A549 (cell line): ENCODE data around the gene ARPC5L. TPM values are rescaled to one million over a fixed set of nuclear protein-coding genes. Genes with fewer than 3 reads are reported as not detected.
A peak's percentile ranks its signal among the peaks of the same experiment; 100 is the strongest.

ENCODE experiments used
- ATAC-seq, 2 experiments: fragments of 200-7000 bp in 1 of 2; fragments of >200 bp in 1 of 2; cut with Nextera tagmentation in 1 of 2; cut with Tn5 transposase in 1 of 2; 3 replicates each; pipeline versions ENCODE4 v1.8.0 to v1.9.1; 2018 to 2020; ENCODE audit warnings: mild to moderate bottlenecking in 1 of 2, moderate library complexity in 1 of 2
- CTCF ChIA-PET: fragments of 300-600 bp; sonication (Branson Sonifier 250); formaldehyde crosslinking; extraction: SDS; loops from one replicate; lab custom pipeline; 2021; ENCODE audit warnings: antibody characterized with exemption, inconsistent platforms; lab: Yijun Ruan, JAX
- POLR2A ChIA-PET: fragments of 350-600 bp; formaldehyde crosslinking; extraction: SDS; loops from one replicate; lab custom pipeline; 2021; ENCODE audit warnings: antibody characterized with exemption, inconsistent platforms; lab: Yijun Ruan, JAX
- DNase-seq, 2 experiments: peaks; one replicate each; pipeline versions ENCODE4 v3.0.0 to v3.0.0-alpha.2; 2011 to 2016; ENCODE audit warnings: low read depth in 1 of 2, low spot score in 1 of 2
- FAIRE-seq: peaks from 2 replicates; lab custom pipeline; 2011; peaks lifted over from hg19 to GRCh38; lab: Jason Lieb, UNC
- H3K27ac ChIP-seq, 2 experiments: fragments of >200 bp; sonication (Bioruptor Twin); formaldehyde crosslinking; 3 replicates each; pipeline ENCODE4 v1.5.1; 2016 to 2017
- H3K4me1 ChIP-seq: fragments of >200 bp; sonication (Bioruptor Twin); formaldehyde crosslinking; 3 replicates; pipeline ENCODE4 v1.6.1; 2016
- H3K4me2 ChIP-seq: fragments of >200 bp; sonication (Bioruptor Twin); formaldehyde crosslinking; 3 replicates; pipeline ENCODE4 v1.6.1; 2016
- H3K4me3 ChIP-seq: fragments of >200 bp; sonication (Bioruptor Twin); formaldehyde crosslinking; 3 replicates; pipeline ENCODE4 v1.5.1; 2016
- H3K9me3 ChIP-seq: fragments of >200 bp; sonication (Bioruptor Twin); formaldehyde crosslinking; 3 replicates; pipeline ENCODE4 v1.6.1; 2016
- ATOH8 ChIP-seq: fragments of 250-450 bp; sonication (Bioruptor Pico); IDR thresholded peaks from 2 replicates; pipeline ENCODE4 v1.5.0; 2020; ENCODE audit warnings: low read depth, mild to moderate bottlenecking, moderate library complexity
- BHLHE40 ChIP-seq: IDR thresholded peaks from 2 replicates; pipeline ENCODE4 v1.6.1; 2012; ENCODE audit warnings: low read depth, low read length, inconsistent platforms
- CBX2 ChIP-seq: fragments of 200-600 bp; sonication (generic); IDR thresholded peaks from 2 replicates; pipeline ENCODE4 v1.6.1; 2016; ENCODE audit warnings: low read depth, mild to moderate bottlenecking, borderline replicate concordance
- CBX8 ChIP-seq: fragments of 200-600 bp; sonication (generic); IDR thresholded peaks from 2 replicates; pipeline ENCODE4 v1.6.1; 2016
- CEBPB ChIP-seq, 2 experiments: fragments of >200 bp in 1 of 2; sonication (Bioruptor Twin) in 1 of 2; formaldehyde crosslinking in 1 of 2; IDR thresholded peaks; 2 replicates each; pipeline ENCODE4 v1.6.1; 2012 to 2016
- CHD2 ChIP-seq: fragments of 150-350 bp; IDR thresholded peaks from 2 replicates; pipeline ENCODE4 v1.6.1; 2014; ENCODE audit warnings: low read length; ENCODE audit not compliant: partially characterized antibody
- CHD4 ChIP-seq: fragments of 200-600 bp; sonication (generic); IDR thresholded peaks from 2 replicates; pipeline ENCODE4 v1.6.1; 2016; ENCODE audit warnings: antibody characterized with exemption, mild to moderate bottlenecking, borderline replicate concordance
- EHF ChIP-seq: fragments of 250-450 bp; sonication (Bioruptor Pico); IDR thresholded peaks from 2 replicates; pipeline ENCODE4 v1.5.0; 2020; ENCODE audit warnings: mild to moderate bottlenecking
- EHMT2 ChIP-seq: fragments of 200-600 bp; sonication (generic); IDR thresholded peaks from 2 replicates; pipeline ENCODE4 v1.6.1; 2016; ENCODE audit warnings: antibody characterized with exemption, low read depth, mild to moderate bottlenecking, moderate library complexity
- FOXS1 ChIP-seq: fragments of 250-450 bp; sonication (Bioruptor Pico); IDR thresholded peaks from 2 replicates; pipeline ENCODE4 v1.5.0; 2020; ENCODE audit warnings: mild to moderate bottlenecking, moderate library complexity
- GATA3 ChIP-seq: IDR thresholded peaks from 2 replicates; pipeline ENCODE4 v1.6.1; 2012; ENCODE audit warnings: borderline replicate concordance
- HDAC2 ChIP-seq: fragments of 200-600 bp; sonication (generic); IDR thresholded peaks from 2 replicates; pipeline ENCODE4 v1.6.1; 2016
- HEYL ChIP-seq: fragments of 250-450 bp; sonication (Bioruptor Pico); IDR thresholded peaks from 2 replicates; pipeline ENCODE4 v1.8.0; 2021; ENCODE audit warnings: mild to moderate bottlenecking, moderate library complexity
- HOXA7 ChIP-seq: fragments of 250-450 bp; sonication (Bioruptor Pico); IDR thresholded peaks from 2 replicates; pipeline ENCODE4 v1.5.0; 2020; ENCODE audit warnings: mild to moderate bottlenecking, moderate library complexity
- HOXB13 ChIP-seq: fragments of 250-450 bp; sonication (Bioruptor Pico); IDR thresholded peaks from 2 replicates; pipeline ENCODE4 v1.5.0; 2020; ENCODE audit warnings: low read depth, mild to moderate bottlenecking, moderate library complexity
- JUN ChIP-seq, 2 experiments: fragments of >200 bp; sonication (Bioruptor Twin); formaldehyde crosslinking; IDR thresholded peaks; 2 replicates in 1 of 2; 3 replicates in 1 of 2; pipeline ENCODE4 v1.6.1; 2016 to 2017
- JUNB ChIP-seq: fragments of >200 bp; sonication (Bioruptor Twin); formaldehyde crosslinking; IDR thresholded peaks from 2 replicates; pipeline ENCODE4 v1.6.1; 2016
- MAX ChIP-seq: IDR thresholded peaks from 2 replicates; pipeline ENCODE4 v1.6.1; 2012
- NR3C1 ChIP-seq: fragments of >200 bp; sonication (Bioruptor Twin); formaldehyde crosslinking; IDR thresholded peaks from 3 replicates; pipeline ENCODE4 v1.6.1; 2017
- PBX3 ChIP-seq: IDR thresholded peaks from 2 replicates; pipeline ENCODE4 v1.6.1; 2012
- POLR2A ChIP-seq: IDR thresholded peaks from 2 replicates; pipeline ENCODE4 v1.6.1; 2012; ENCODE audit warnings: mild to moderate bottlenecking, low read length
- POLR2AphosphoS2 ChIP-seq: conservative IDR thresholded peaks from 2 replicates; pipeline ENCODE4 v1.6.1; 2012; ENCODE audit warnings: low read length, improper control_type of control experiment, inconsistent platforms
- RARB ChIP-seq: fragments of 250-450 bp; sonication (Bioruptor Pico); IDR thresholded peaks from 2 replicates; pipeline ENCODE4 v1.8.0; 2021; ENCODE audit warnings: mild to moderate bottlenecking, moderate library complexity
- RFX5 ChIP-seq: fragments of 450-650 bp; IDR thresholded peaks from 2 replicates; pipeline ENCODE4 v1.7.1; 2014; ENCODE audit warnings: antibody characterized with exemption, mild to moderate bottlenecking, moderate library complexity
- SMC3 ChIP-seq: fragments of >200 bp; sonication (Bioruptor Twin); formaldehyde crosslinking; IDR thresholded peaks from 3 replicates; pipeline ENCODE4 v1.6.1; 2018; ENCODE audit warnings: inconsistent platforms
- SREBF2 ChIP-seq: fragments of 450-650 bp; IDR thresholded peaks from 2 replicates; pipeline ENCODE4 v1.6.1; 2014; ENCODE audit warnings: mild to moderate bottlenecking, moderate library complexity
- USF2 ChIP-seq: fragments of 450-650 bp; IDR thresholded peaks from 2 replicates; pipeline ENCODE4 v1.6.1; 2014; ENCODE audit warnings: antibody characterized with exemption
- ZFP36 ChIP-seq: fragments of 450-650 bp; IDR thresholded peaks from 2 replicates; pipeline ENCODE4 v1.6.1; 2014; ENCODE audit warnings: borderline replicate concordance; ENCODE audit not compliant: partially characterized antibody
- WGBS: methylation state at CpG from one replicate; pipeline ENCODE4 v1.1.6; 2017; ENCODE audit errors: missing lambda C conversion rate; 5-methylcytosine and 5-hydroxymethylcytosine counted together
- polyA plus RNA-seq, 4 experiments: library from polyadenylated mRNA; depleted of rRNA in 3 of 4; stranded (reverse); fragments of >200 nt; fragmentation: RNase III in 1 of 4; extraction: RNeasy Plus Mini Kit Qiagen cat#74134 plus additional on column Dnase treatment in 1 of 4; gene quantifications; 2 replicates in 3 of 4; 3 replicates in 1 of 4; pipeline ENCODE4 v1.2.3, GENCODE V29; 2011 to 2017
- TF ChIP-seq, protein P1 (sequence below): IDR thresholded peaks from 2 replicates; pipeline ENCODE4 v1.6.1; 2012; ENCODE audit warnings: low read depth, borderline replicate concordance
- TF ChIP-seq, protein P2 (sequence below): fragments of 150-350 bp; IDR thresholded peaks from 2 replicates; pipeline ENCODE4 v1.6.1; 2014; ENCODE audit warnings: low read depth, mild to moderate bottlenecking, low read length
- TF ChIP-seq, protein P3 (sequence below): fragments of >200 bp; sonication (Bioruptor Twin); formaldehyde crosslinking; IDR thresholded peaks from 3 replicates; pipeline ENCODE4 v1.5.1; 2016

ARPC5L gene
- polyA plus RNA-seq, 2 of the 4 experiments (the other 2 are of a cell fraction), result 59.4 to 62.8 TPM

DNA sequence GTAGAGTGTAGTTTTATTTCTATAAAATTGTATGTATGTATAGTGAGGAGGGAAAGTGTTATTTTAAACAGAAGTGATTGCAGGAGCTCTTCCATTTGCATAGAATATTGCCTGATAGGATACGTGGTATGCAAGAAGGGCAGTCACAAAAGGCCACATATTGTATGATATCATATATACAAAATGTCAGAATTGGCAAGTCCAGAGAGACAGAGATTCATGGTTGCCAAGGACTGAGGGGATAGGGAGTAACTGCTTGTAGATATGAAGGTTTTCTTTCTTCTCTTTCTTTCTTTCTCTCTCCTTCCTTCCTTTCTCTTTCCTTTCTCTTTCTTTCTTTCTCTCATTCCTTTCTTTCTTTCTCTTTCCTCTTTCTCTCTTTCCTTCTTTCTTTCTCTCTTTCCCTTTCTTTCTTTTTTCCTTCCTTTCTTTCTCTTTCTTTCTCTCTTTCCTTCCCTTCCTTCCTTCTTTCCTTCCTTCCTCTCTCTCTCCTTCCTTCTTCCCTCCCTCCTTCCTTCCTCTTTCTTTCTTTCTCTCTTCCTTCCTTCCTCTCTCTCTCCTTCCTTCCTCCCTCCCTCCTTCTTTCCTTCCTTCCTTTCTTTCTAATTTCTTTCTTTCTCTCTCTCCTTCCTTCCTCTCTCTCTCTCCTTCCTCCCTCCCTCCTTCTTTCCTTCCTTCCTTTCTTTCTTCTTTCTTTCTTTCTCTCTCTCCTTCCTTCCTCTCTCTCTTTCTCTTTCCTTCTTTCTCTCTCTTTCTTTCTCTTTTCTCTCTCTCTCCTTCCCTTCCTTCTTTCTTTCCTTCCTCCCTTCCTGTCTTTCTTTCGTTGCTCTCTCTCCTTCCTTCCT is 33.2 kb upstream of the ARPC5L start:
- ATAC-seq (no peak; a peak in 1 of 6 replicates), DNase-seq (no peak), FAIRE-seq (no peak)
- TF ChIP-seq ATOH8 (CRISPR knock-in tag) (no peak), NR3C1 (no peak), JUNB (no peak), BHLHE40 (no peak), MAX (no peak), SREBF2 (no peak), SMC3 (no peak), CEBPB (IDR thresholded peaks at IDR 0.05) (no peak), HOXB13 (CRISPR knock-in tag) (no peak), CHD2 (no peak), HOXA7 (CRISPR knock-in tag) (no peak), EHMT2 (no peak), CHD4 (no peak), POLR2A (no peak), PBX3 (no peak)
- TF ChIP-seq, protein P1, sequence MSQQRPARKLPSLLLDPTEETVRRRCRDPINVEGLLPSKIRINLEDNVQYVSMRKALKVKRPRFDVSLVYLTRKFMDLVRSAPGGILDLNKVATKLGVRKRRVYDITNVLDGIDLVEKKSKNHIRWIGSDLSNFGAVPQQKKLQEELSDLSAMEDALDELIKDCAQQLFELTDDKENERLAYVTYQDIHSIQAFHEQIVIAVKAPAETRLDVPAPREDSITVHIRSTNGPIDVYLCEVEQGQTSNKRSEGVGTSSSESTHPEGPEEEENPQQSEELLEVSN, result no peak
- TF ChIP-seq, protein P2, sequence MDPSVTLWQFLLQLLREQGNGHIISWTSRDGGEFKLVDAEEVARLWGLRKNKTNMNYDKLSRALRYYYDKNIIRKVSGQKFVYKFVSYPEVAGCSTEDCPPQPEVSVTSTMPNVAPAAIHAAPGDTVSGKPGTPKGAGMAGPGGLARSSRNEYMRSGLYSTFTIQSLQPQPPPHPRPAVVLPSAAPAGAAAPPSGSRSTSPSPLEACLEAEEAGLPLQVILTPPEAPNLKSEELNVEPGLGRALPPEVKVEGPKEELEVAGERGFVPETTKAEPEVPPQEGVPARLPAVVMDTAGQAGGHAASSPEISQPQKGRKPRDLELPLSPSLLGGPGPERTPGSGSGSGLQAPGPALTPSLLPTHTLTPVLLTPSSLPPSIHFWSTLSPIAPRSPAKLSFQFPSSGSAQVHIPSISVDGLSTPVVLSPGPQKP, result no peak
- TF ChIP-seq, protein P3, sequence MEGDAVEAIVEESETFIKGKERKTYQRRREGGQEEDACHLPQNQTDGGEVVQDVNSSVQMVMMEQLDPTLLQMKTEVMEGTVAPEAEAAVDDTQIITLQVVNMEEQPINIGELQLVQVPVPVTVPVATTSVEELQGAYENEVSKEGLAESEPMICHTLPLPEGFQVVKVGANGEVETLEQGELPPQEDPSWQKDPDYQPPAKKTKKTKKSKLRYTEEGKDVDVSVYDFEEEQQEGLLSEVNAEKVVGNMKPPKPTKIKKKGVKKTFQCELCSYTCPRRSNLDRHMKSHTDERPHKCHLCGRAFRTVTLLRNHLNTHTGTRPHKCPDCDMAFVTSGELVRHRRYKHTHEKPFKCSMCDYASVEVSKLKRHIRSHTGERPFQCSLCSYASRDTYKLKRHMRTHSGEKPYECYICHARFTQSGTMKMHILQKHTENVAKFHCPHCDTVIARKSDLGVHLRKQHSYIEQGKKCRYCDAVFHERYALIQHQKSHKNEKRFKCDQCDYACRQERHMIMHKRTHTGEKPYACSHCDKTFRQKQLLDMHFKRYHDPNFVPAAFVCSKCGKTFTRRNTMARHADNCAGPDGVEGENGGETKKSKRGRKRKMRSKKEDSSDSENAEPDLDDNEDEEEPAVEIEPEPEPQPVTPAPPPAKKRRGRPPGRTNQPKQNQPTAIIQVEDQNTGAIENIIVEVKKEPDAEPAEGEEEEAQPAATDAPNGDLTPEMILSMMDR, result no peak
- Histone ChIP-seq H3K4me2 (peak overlapping the region; percentile 5; the same call in 1 of the 3 replicates), H3K27ac (no peak overlapping the region), H3K4me3 (no peak overlapping the region), H3K9me3 (no peaks in the 10 kb centered on the region), H3K4me1 (peaks cover 2% of the 10 kb centered on the region; the same call in 1 of the 3 replicates)
- ChIA-PET CTCF (interaction anchor here (20.3 to 43.0 kb wide), 2 partner anchors 24 to 42 kb away, joined by 451 to 2512 read pairs; partner anchors contain the start of genes NR6A1, OLFML2A and WDR38), POLR2A (no interaction called here)
- WGBS, result 45% methylated on average over 2 of the region's 2 CpGs

DNA sequence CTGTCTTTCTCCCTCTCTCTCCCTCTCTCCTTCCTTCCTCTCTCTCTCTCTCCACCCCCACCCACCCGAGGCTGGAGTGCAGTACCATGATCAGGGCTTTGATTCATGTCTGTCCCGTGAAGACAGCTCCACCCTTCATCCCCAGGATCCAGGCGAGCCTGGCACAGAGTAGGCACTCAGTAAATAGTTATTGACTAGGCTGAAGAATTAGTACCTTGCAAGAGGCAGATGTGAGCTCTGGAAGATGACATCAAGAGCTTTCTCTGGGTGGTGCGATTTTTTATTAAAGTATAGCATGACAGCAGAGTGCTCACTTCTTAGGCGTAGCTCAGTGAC is 32.6 kb upstream of the ARPC5L start:
- CTCF ChIA-PET, result interaction anchor here (1.1 to 43.0 kb wide), 4 partner anchors 10 to 43 kb away, joined by 6 to 2512 read pairs (median 232); partner anchors contain the start of genes NR6A1, OLFML2A and WDR38
- peak; percentile 43 to 51; a peak in 4 of 6 replicates for ATAC-seq
- TF ChIP-seq HEYL (CRISPR knock-in tag) (no peak), EHF (CRISPR knock-in tag) (no peak), RFX5 (no peak), ZFP36 (no peak), CHD2 (no peak), CBX2 (no peak), JUNB (no peak), RARB (CRISPR knock-in tag) (no peak), FOXS1 (CRISPR knock-in tag) (no peak), GATA3 (no peak), USF2 (no peak), HDAC2 (no peak), SMC3 (no peak), CBX8 (no peak), POLR2AphosphoS2 (no peak), JUN (IDR thresholded peaks at IDR 0.05) (no peak)
- TF ChIP-seq, all 56 proteins: peak for 0
- H3K9me3 ChIP-seq, result no peaks in the 10 kb centered on the region
- H3K4me2 ChIP-seq, result peak overlapping the region; percentile 5; the same call in 1 of the 3 replicates
- H3K4me1 ChIP-seq, result peaks cover 5% of the 10 kb centered on the region
- H3K27ac ChIP-seq, result no peak overlapping the region
- H3K4me3 ChIP-seq, result no peak overlapping the region
- DNase-seq, result no peak
- 21% methylated on average over 5 of the region's 5 CpGs for WGBS
- POLR2A ChIA-PET, result no interaction called here
- FAIRE-seq, result no peak
